MM.1S (cell line): ENCODE data around the gene PLCH1.

ENCODE experiments used
- DNase-seq: peaks from one replicate; pipeline ENCODE4 v3.0.0-alpha.2; 2015
- H2AFZ ChIP-seq: fragments of 300-600 bp; sonication (generic); 2 replicates; pipeline ENCODE4 v1.6.0; 2016; ENCODE audit warnings: antibody characterized with exemption, low read length
- H3F3A ChIP-seq: fragments of 300-600 bp; sonication (generic); 2 replicates; pipeline ENCODE4 v1.6.1; 2016; ENCODE audit warnings: mild to moderate bottlenecking, antibody characterized with exemption, low read length, moderate library complexity, mixed read lengths; ENCODE audit not compliant: insufficient read depth
- H3K27ac ChIP-seq: fragments of 300-600 bp; sonication (generic); 2 replicates; pipeline ENCODE4 v1.5.1; 2016; ENCODE audit warnings: mild to moderate bottlenecking, low read length
- H3K27me3 ChIP-seq: fragments of 300-600 bp; sonication (generic); replicated peaks from 2 replicates; pipeline ENCODE4 v1.6.0; 2016; ENCODE audit warnings: low read length; ENCODE audit not compliant: insufficient read depth
- H3K36me3 ChIP-seq: fragments of 300-600 bp; sonication (generic); replicated peaks from 2 replicates; pipeline ENCODE4 v1.6.1; 2016; ENCODE audit warnings: mild to moderate bottlenecking, low read length, mixed read lengths; ENCODE audit not compliant: insufficient read depth
- H3K4me1 ChIP-seq: fragments of 300-600 bp; sonication (generic); 2 replicates; pipeline ENCODE4 v1.6.1; 2016; ENCODE audit warnings: low read length, mixed read lengths
- H3K4me2 ChIP-seq: fragments of 300-600 bp; sonication (generic); 2 replicates; pipeline ENCODE4 v1.6.0; 2016; ENCODE audit warnings: low read depth, low read length
- H3K4me3 ChIP-seq: fragments of 300-600 bp; sonication (generic); 2 replicates; pipeline ENCODE4 v1.5.1; 2016; ENCODE audit warnings: low read length, mixed read lengths
- H3K79me2 ChIP-seq: fragments of 300-600 bp; sonication (generic); 2 replicates; pipeline ENCODE4 v1.6.1; 2016; ENCODE audit warnings: mixed run types, low read length, mixed read lengths
- H3K9ac ChIP-seq: fragments of 300-600 bp; sonication (generic); 2 replicates; pipeline ENCODE4 v1.6.1; 2016; ENCODE audit warnings: low read length, mixed read lengths
- H3K9me2 ChIP-seq: fragments of 300-600 bp; sonication (generic); replicated peaks from 2 replicates; pipeline ENCODE4 v1.6.1; 2016; ENCODE audit warnings: mild to moderate bottlenecking, low read length, mixed read lengths; ENCODE audit not compliant: insufficient read depth
- H3K9me3 ChIP-seq: fragments of 300-600 bp; sonication (generic); replicated peaks from 2 replicates; pipeline ENCODE4 v1.6.1; 2016; ENCODE audit warnings: mild to moderate bottlenecking, low read length, mixed read lengths; ENCODE audit not compliant: insufficient read depth
- H4K20me1 ChIP-seq: fragments of 300-600 bp; sonication (generic); 2 replicates; pipeline ENCODE4 v1.6.1; 2016; ENCODE audit warnings: mild to moderate bottlenecking, low read length, moderate library complexity, mixed read lengths; ENCODE audit not compliant: insufficient read depth
- EZH2 ChIP-seq: fragments of 300-600 bp; sonication (generic); optimal IDR thresholded peaks from 2 replicates; pipeline ENCODE3; 2017; ENCODE audit warnings: low read depth, mild to moderate bottlenecking, antibody characterized with exemption, low read length, mixed read lengths
- EZH2phosphoT487 ChIP-seq: fragments of 300-600 bp; sonication (generic); IDR thresholded peaks from 2 replicates; pipeline ENCODE4 v1.6.1; 2018; ENCODE audit warnings: antibody characterized with exemption, low read length
- TF ChIP-seq, protein P1 (sequence below): fragments of 300-600 bp; sonication (generic); IDR thresholded peaks from 2 replicates; pipeline ENCODE4 v1.5.1; 2016; ENCODE audit warnings: antibody characterized with exemption, low read length, mixed read lengths

PLCH1 gene

DNA sequence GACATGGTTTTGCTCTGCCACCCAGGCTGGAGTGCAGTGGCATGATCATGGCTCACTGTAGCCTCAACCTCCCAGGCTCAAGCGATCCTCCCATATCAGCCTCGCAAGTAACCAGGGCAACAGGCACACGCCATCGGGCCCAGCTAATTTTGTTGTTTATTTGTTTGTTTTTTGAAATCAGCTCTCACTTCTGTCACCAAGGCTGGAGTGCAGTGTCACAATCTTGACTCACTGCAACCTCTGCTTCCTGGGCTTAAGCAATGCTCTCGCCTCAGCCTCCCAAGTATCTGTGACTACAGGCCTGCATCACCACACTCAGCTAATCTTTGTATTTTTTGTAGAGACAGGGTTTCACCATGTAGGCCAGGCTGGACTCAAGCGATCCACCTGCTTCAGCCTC lies 26.3 kb upstream of the PLCH1 start:
- Histone ChIP-seq H4K20me1 (no peaks in the 10 kb centered on the region), H3K4me2 (no peak overlapping the region), H3K9ac (no peak overlapping the region), H3K4me3 (no peak overlapping the region), H2AFZ (no peak overlapping the region), H3K9me2 (no peaks in the 10 kb centered on the region), H3K9me3 (no peaks in the 10 kb centered on the region), H3K79me2 (no peaks in the 10 kb centered on the region), H3F3A (no peaks in the 10 kb centered on the region), H3K27ac (no peak overlapping the region), H3K4me1 (no peaks in the 10 kb centered on the region), H3K27me3 (no peaks in the 10 kb centered on the region), H3K36me3 (no peaks in the 10 kb centered on the region)
- no peak for TF ChIP-seq EZH2
- TF ChIP-seq EZH2phosphoT487 = no peak
- TF ChIP-seq, protein P1, sequence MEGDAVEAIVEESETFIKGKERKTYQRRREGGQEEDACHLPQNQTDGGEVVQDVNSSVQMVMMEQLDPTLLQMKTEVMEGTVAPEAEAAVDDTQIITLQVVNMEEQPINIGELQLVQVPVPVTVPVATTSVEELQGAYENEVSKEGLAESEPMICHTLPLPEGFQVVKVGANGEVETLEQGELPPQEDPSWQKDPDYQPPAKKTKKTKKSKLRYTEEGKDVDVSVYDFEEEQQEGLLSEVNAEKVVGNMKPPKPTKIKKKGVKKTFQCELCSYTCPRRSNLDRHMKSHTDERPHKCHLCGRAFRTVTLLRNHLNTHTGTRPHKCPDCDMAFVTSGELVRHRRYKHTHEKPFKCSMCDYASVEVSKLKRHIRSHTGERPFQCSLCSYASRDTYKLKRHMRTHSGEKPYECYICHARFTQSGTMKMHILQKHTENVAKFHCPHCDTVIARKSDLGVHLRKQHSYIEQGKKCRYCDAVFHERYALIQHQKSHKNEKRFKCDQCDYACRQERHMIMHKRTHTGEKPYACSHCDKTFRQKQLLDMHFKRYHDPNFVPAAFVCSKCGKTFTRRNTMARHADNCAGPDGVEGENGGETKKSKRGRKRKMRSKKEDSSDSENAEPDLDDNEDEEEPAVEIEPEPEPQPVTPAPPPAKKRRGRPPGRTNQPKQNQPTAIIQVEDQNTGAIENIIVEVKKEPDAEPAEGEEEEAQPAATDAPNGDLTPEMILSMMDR = no peak
- DNase-seq = no peak

DNA sequence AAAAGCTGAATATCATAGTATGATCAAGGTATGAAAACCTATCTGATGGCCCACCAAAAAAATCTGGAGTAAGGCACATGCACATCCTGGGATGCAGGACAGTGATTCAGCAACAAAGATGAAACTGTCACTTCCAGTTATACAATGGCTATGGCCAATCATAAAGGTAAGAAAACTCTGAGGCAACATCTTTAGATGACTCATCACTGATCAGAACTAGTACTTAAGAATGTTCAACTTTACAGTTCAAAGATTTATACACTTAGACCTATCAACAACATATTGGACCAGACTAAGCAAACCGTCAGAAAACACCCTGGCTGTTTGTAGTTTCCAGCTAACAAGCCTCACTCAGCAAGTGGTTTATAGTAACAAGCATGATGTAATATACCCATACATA lies 21.3 kb upstream of the PLCH1 start:
- no peaks in the 10 kb centered on the region for H4K20me1 ChIP-seq
- no peaks in the 10 kb centered on the region for H3K4me1 ChIP-seq
- H3K4me2 ChIP-seq = no peak overlapping the region
- no peak overlapping the region for H3K4me3 ChIP-seq
- no peaks in the 10 kb centered on the region for H3K9me2 ChIP-seq
- H3F3A ChIP-seq = no peaks in the 10 kb centered on the region
- H3K27me3 ChIP-seq = no peaks in the 10 kb centered on the region
- no peak for DNase-seq
- H3K9ac ChIP-seq = no peak overlapping the region
- H3K9me3 ChIP-seq = no peaks in the 10 kb centered on the region
- no peak overlapping the region for H2AFZ ChIP-seq
- H3K36me3 ChIP-seq = no peaks in the 10 kb centered on the region
- TF ChIP-seq, protein P1 = no peak
- TF ChIP-seq EZH2 = no peak
- TF ChIP-seq EZH2phosphoT487 = no peak
- H3K79me2 ChIP-seq = no peaks in the 10 kb centered on the region
- no peak overlapping the region for H3K27ac ChIP-seq

DNA sequence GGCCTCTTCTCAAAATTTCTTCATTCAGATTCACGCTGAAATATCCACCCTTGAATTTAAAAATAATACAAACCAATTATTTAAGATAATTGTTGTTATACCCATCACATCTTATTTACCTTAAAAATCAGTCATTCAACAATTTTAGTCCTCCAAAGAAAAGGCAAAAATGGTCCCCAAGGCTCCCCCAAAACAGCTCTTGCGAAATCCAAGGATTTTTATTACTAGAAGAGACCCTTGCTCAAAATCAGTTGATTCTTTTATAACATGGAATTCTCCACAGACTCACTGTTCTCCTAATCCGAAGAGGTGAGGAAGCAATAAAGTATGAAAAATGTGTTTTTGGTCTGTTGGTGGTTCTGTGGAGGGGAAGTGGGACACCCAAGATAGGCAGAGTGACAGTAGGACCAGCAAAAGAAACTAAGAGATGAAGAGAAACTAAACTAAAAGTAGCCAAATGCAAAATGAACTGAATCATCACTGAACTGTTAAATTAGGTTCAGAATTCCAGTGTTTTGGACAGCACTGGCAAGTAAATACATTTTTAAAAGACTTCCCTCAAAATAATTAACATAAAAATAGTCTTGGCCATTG lies 19.1 kb upstream of the PLCH1 start:
- Histone ChIP-seq H3K4me1 (no peaks in the 10 kb centered on the region), H4K20me1 (no peaks in the 10 kb centered on the region)

More for the DNA sequence above, 19.1 kb upstream of the PLCH1 start:
- no peak overlapping the region for H3K27ac ChIP-seq
- no peaks in the 10 kb centered on the region for H3K9me3 ChIP-seq
- no peaks in the 10 kb centered on the region for H3K27me3 ChIP-seq
- no peaks in the 10 kb centered on the region for H3K36me3 ChIP-seq
- no peaks in the 10 kb centered on the region for H3K9me2 ChIP-seq
- H3K4me2 ChIP-seq = no peak overlapping the region
- H3K9ac ChIP-seq = no peak overlapping the region
- no peaks in the 10 kb centered on the region for H3F3A ChIP-seq
- H2AFZ ChIP-seq = no peak overlapping the region
- no peaks in the 10 kb centered on the region for H3K79me2 ChIP-seq
- no peak for DNase-seq
- TF ChIP-seq, protein P1 = no peak
- TF ChIP-seq EZH2phosphoT487 = no peak
- no peak for TF ChIP-seq EZH2
- H3K4me3 ChIP-seq = no peak overlapping the region
